GM20431 (cell line): ENCODE data around the gene EPB41L2.

Experiments used
- in situ Hi-C: fragments of 300-500 bp; cut with MseI, MboI; formaldehyde crosslinking; loops from one replicate; pipeline ENCODE4 v1.15.0; 2020; ENCODE audit warnings: low sequenced_read_pairs; ENCODE audit not compliant: unreplicated experiment

Gene EPB41L2

GRCh38 chr6:130852844-130853554 lies 210.0 kb downstream of the EPB41L2 start:
- in situ Hi-C loops: no loop called here

GRCh38 chr6:130851026-130851425 lies 212.0 kb downstream of the EPB41L2 start:
- in situ Hi-C loops: no loop called here

- in situ Hi-C loops: loop anchor here (25.0 kb wide), 1 partner anchor 537 kb away; no protein-coding TSS in a partner anchor
These were observed 213.5 kb downstream of the EPB41L2 start for GRCh38 chr6:130849594-130849993.

- in situ Hi-C loops: loop anchor here (25.0 kb wide), 1 partner anchor 537 kb away; no protein-coding TSS in a partner anchor
These were observed 214.1 kb downstream of the EPB41L2 start for GRCh38 chr6:130848945-130849344.

- in situ Hi-C loops: loop anchor here (25.0 kb wide), 1 partner anchor 535 kb away; no protein-coding TSS in a partner anchor
These were observed 215.8 kb downstream of the EPB41L2 start for GRCh38 chr6:130847001-130847910.

- in situ Hi-C loops: loop anchor here (25.0 kb wide), 1 partner anchor 534 kb away; no protein-coding TSS in a partner anchor
These were observed 216.5 kb downstream of the EPB41L2 start for GRCh38 chr6:130846501-130846900.

GRCh38 chr6:130843575-130844320 lies 219.3 kb downstream of the EPB41L2 start:
- in situ Hi-C loops: loop anchor here (25.0 kb wide), 1 partner anchor 531 kb away; no protein-coding TSS in a partner anchor

GRCh38 chr6:130841128-130841728 lies 221.8 kb downstream of the EPB41L2 start:
- in situ Hi-C loops: loop anchor here (25.0 kb wide), 1 partner anchor 529 kb away; no protein-coding TSS in a partner anchor

GRCh38 chr6:130840050-130840449 lies 223.0 kb downstream of the EPB41L2 start:
- in situ Hi-C loops: loop anchor here (25.0 kb wide), 1 partner anchor 528 kb away; no protein-coding TSS in a partner anchor

- in situ Hi-C loops: loop anchor here (25.0 kb wide), 1 partner anchor 527 kb away; no protein-coding TSS in a partner anchor
These were observed 223.7 kb downstream of the EPB41L2 start for GRCh38 chr6:130839379-130839778.

- in situ Hi-C loops: loop anchor here (25.0 kb wide), 1 partner anchor 527 kb away; no protein-coding TSS in a partner anchor
These were observed 224.1 kb downstream of the EPB41L2 start for GRCh38 chr6:130838951-130839350.

GRCh38 chr6:130838250-130838860 lies 224.7 kb downstream of the EPB41L2 start:
- in situ Hi-C loops: loop anchor here (25.0 kb wide), 1 partner anchor 526 kb away; no protein-coding TSS in a partner anchor

GRCh38 chr6:130837067-130837466 lies 226.0 kb downstream of the EPB41L2 start:
- in situ Hi-C loops: loop anchor here (25.0 kb wide), 1 partner anchor 525 kb away; no protein-coding TSS in a partner anchor

GRCh38 chr6:130836055-130836640 lies 226.9 kb downstream of the EPB41L2 start:
- in situ Hi-C loops: loop anchor here (25.0 kb wide), 1 partner anchor 524 kb away; no protein-coding TSS in a partner anchor

- in situ Hi-C loops: loop anchor here (25.0 kb wide), 1 partner anchor 522 kb away; no protein-coding TSS in a partner anchor
These were observed 228.4 kb downstream of the EPB41L2 start for GRCh38 chr6:130834482-130835251.

GRCh38 chr6:130833569-130833968 lies 229.5 kb downstream of the EPB41L2 start:
- in situ Hi-C loops: loop anchor here (25.0 kb wide), 1 partner anchor 521 kb away; no protein-coding TSS in a partner anchor

- in situ Hi-C loops: loop anchor here (25.0 kb wide), 1 partner anchor 519 kb away; no protein-coding TSS in a partner anchor
These were observed 231.4 kb downstream of the EPB41L2 start for GRCh38 chr6:130831607-130832006.
